Endothelial cell of umbilical vein (primary cell): ENCODE results near the gene B9D1. TPM values are rescaled to one million over a fixed set of nuclear protein-coding genes. Genes with fewer than 3 reads are reported as not detected.

Source experiments
- BruUV-seq: library from RNA; stranded (reverse); fragments of 400-500 nt; replicated peaks from 2 replicates; lab custom pipeline; 2021; lab: Mats Ljungman, UMichigan
- CTCF ChIA-PET: fragments of 300-600, 350-600 bp; sonication (Branson Sonifier 250); formaldehyde crosslinking; loops from one replicate; lab custom pipeline; 2021; ENCODE audit warnings: antibody characterized with exemption, inconsistent platforms; lab: Charles Lee
- POLR2A ChIA-PET: fragments of 300-600, 350-600 bp; sonication (Branson Sonifier 250); formaldehyde crosslinking; loops from one replicate; lab custom pipeline; 2021; ENCODE audit warnings: antibody characterized with exemption, inconsistent platforms; lab: Charles Lee
- DNase-seq: peaks from one replicate; pipeline ENCODE4 v3.0.0-alpha.2; 2011; ENCODE audit warnings: low read depth, low spot score
- FAIRE-seq: peaks from 2 replicates; lab custom pipeline; 2011; peaks lifted over from hg19 to GRCh38; lab: Jason Lieb, UNC
- H2AFZ ChIP-seq: 2 replicates; pipeline ENCODE4 v1.6.0; 2012; ENCODE audit warnings: low read depth, low read length, control low read depth, inconsistent platforms
- H3K27ac ChIP-seq: 2 replicates; pipeline ENCODE4 v1.5.1; 2011; ENCODE audit warnings: low read depth, mild to moderate bottlenecking, control low read depth, low read length, moderate library complexity; ENCODE audit not compliant: insufficient read depth
- H3K27me3 ChIP-seq, 2 experiments: 2 replicates each; pipeline versions ENCODE4 v1.6.0 to v1.6.1; 2011; ENCODE audit warnings: low read length in 2 of 2, mixed read lengths in 1 of 2; ENCODE audit not compliant: control insufficient read depth in 2 of 2, insufficient read depth in 2 of 2
- H3K36me3 ChIP-seq, 2 experiments: 2 replicates in 1 of 2; 3 replicates in 1 of 2; pipeline ENCODE4 v1.5.1; 2011; ENCODE audit warnings: low read length in 2 of 2, mild to moderate bottlenecking in 1 of 2, moderate library complexity in 1 of 2; ENCODE audit not compliant: control insufficient read depth in 2 of 2, insufficient read depth in 2 of 2; ENCODE audit errors: extremely low read depth in 1 of 2
- H3K4me1 ChIP-seq: 3 replicates; pipeline ENCODE4 v1.5.1; 2011; ENCODE audit warnings: mild to moderate bottlenecking, low read length; ENCODE audit not compliant: control insufficient read depth, insufficient read depth; ENCODE audit errors: extremely low read depth
- H3K4me2 ChIP-seq: 2 replicates; pipeline ENCODE4 v1.6.1; 2011; ENCODE audit warnings: low read length, control low read depth, mixed read lengths; ENCODE audit not compliant: insufficient read depth
- H3K4me3 ChIP-seq, 3 experiments: fragments of 200-600 bp in 1 of 3; sonication (generic), shearing (Covaris generic) in 1 of 3; replicated peaks in 1 of 3; 2 replicates each; pipeline ENCODE4 v1.5.1; 2011 to 2016; ENCODE audit warnings: control low read depth in 3 of 3, low read length in 3 of 3, mild to moderate bottlenecking in 2 of 3, inconsistent platforms in 1 of 3, low read depth in 1 of 3, moderate library complexity in 1 of 3; ENCODE audit not compliant: insufficient read depth in 1 of 3
- H3K79me2 ChIP-seq: 2 replicates; pipeline ENCODE4 v1.6.0; 2012; ENCODE audit warnings: low read length, inconsistent platforms; ENCODE audit not compliant: control insufficient read depth, insufficient read depth
- H3K9ac ChIP-seq: replicated peaks from 2 replicates; pipeline ENCODE3; 2011; ENCODE audit warnings: low read length, control low read depth; ENCODE audit not compliant: insufficient read depth; ENCODE audit errors: extremely low read depth
- H3K9me1 ChIP-seq: replicated peaks from 3 replicates; pipeline ENCODE4 v1.6.0; 2011; ENCODE audit warnings: mild to moderate bottlenecking, low read length; ENCODE audit not compliant: control insufficient read depth, insufficient read depth; ENCODE audit errors: extremely low read depth
- H3K9me3 ChIP-seq: replicated peaks from 2 replicates; pipeline ENCODE4 v1.5.1; 2012; ENCODE audit warnings: low read length, inconsistent platforms; ENCODE audit not compliant: control insufficient read depth, insufficient read depth
- H4K20me1 ChIP-seq: replicated peaks from 2 replicates; pipeline ENCODE3; 2011; ENCODE audit warnings: mild to moderate bottlenecking, low read length; ENCODE audit not compliant: control insufficient read depth, insufficient read depth; ENCODE audit errors: extremely low read depth
- EZH2 ChIP-seq: IDR thresholded peaks from 2 replicates; pipeline ENCODE4 v1.6.1; 2012; ENCODE audit warnings: borderline replicate concordance, low read depth, mild to moderate bottlenecking, moderate library complexity, low read length, inconsistent platforms; ENCODE audit not compliant: severe bottlenecking
- FOS ChIP-seq: IDR thresholded peaks from 2 replicates; pipeline ENCODE4 v1.6.1; 2011; ENCODE audit warnings: mild to moderate bottlenecking, low read length, moderate library complexity, borderline replicate concordance; ENCODE audit not compliant: insufficient read depth
- GATA2 ChIP-seq: IDR thresholded peaks from 2 replicates; pipeline ENCODE4 v1.7.0; 2011; ENCODE audit warnings: low read depth, mild to moderate bottlenecking, moderate library complexity, mixed read lengths, low read length; ENCODE audit not compliant: insufficient read length, insufficient read depth
- JUN ChIP-seq: IDR thresholded peaks from 2 replicates; pipeline ENCODE4 v1.6.1; 2011; ENCODE audit warnings: borderline replicate concordance, low read depth; ENCODE audit not compliant: insufficient read length, insufficient read depth
- MYC ChIP-seq: IDR thresholded peaks from one replicate; pipeline ENCODE4 v1.6.1; 2011; ENCODE audit warnings: mild to moderate bottlenecking, low read depth, low read length
- POLR2A ChIP-seq: IDR thresholded peaks from 2 replicates; pipeline ENCODE4 v1.6.1; 2012; ENCODE audit warnings: low read depth, mild to moderate bottlenecking, control low read depth, low read length
- POLR2AphosphoS5 ChIP-seq: IDR thresholded peaks from 2 replicates; pipeline ENCODE4 v1.6.1; 2012; ENCODE audit warnings: low read depth, mild to moderate bottlenecking, control low read depth, low read length, moderate library complexity; ENCODE audit not compliant: insufficient read depth
- dilution Hi-C: fragments of 300-500 bp; cut with MboI; formaldehyde crosslinking; loops from one replicate; pipeline ENCODE4 v1.15.0; 2019; ENCODE audit warnings: low sequenced_read_pairs; ENCODE audit not compliant: extremely low pct_ligation_motif_present
- intact Hi-C: fragments of 100-400 bp; cut with micrococcal nuclease; formaldehyde crosslinking; loops from one replicate; pipeline ENCODE4 v1.10.0; 2022
- polyA plus RNA-seq, 4 experiments: library from polyadenylated mRNA; depleted of rRNA in 3 of 4; stranded (reverse) in 3 of 4; unstranded in 1 of 4; fragments of >200 nt; gene quantifications; 2 replicates each; pipeline versions ENCODE4 v1.2.1 to v1.2.3, GENCODE V29; 2011 to 2012; ENCODE audit warnings: missing spikeins in 1 of 4
- total RNA-seq: library from RNA; stranded (reverse); gene quantifications from 2 replicates; pipeline ENCODE4 v1.2.3, GENCODE V29; 2021
- TF ChIP-seq, protein P1 (sequence below): IDR thresholded peaks from 2 replicates; pipeline ENCODE4 v1.6.1; 2011; ENCODE audit not compliant: insufficient read depth, insufficient read length
- TF ChIP-seq, protein P2 (sequence below), 2 donors: IDR thresholded peaks; 1 replicate in 1 of 2; 2 replicates in 1 of 2; pipeline ENCODE4 v1.5.1; 2011; ENCODE audit warnings: low read length in 2 of 2, mild to moderate bottlenecking in 2 of 2, moderate library complexity in 2 of 2, control low read depth in 1 of 2, inconsistent platforms in 1 of 2, low read depth in 1 of 2; ENCODE audit not compliant: insufficient read depth in 1 of 2; ENCODE audit errors: extremely low read depth in 1 of 2

Gene B9D1
- total and polyA plus RNA-seq, 2 donors (not counting 3 experiments of a cell fraction or from before 2014, with no cell fraction given) = 20.5 to 55.8 TPM

DNA sequence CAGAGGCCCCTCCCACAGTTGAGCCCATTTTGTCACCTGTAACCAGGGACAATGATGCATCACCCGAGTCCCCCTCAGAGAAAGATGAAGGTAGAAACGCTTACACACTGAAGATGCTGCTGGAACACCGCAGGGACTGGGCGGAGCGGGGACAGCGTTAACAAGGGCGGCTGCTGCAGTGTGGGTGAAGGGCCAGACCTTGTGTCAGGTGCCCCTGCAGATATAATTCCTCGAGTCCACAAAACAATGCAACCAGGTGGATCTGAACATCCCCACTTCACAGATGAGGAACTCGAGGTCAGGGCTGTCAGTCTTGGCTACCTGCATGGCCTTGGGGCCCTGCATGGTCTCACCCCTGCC lies 9.5 kb upstream of the B9D1 start:
- Histone ChIP-seq H3K4me1 (no peaks in the 10 kb centered on the region), H3K4me3 (no peak overlapping the region), H3K4me2 (no peak overlapping the region), H3K9ac (no peak overlapping the region), H3K36me3 (no peaks in the 10 kb centered on the region), H3K9me3 (no peaks in the 10 kb centered on the region), H2AFZ (no peak overlapping the region), H3K79me2 (no peaks in the 10 kb centered on the region), H3K9me1 (no peaks in the 10 kb centered on the region), H4K20me1 (no peaks in the 10 kb centered on the region), H3K27me3 (no peaks in the 10 kb centered on the region), H3K27ac (no peak overlapping the region)
- no peak for TF ChIP-seq FOS
- TF ChIP-seq, protein P1, sequence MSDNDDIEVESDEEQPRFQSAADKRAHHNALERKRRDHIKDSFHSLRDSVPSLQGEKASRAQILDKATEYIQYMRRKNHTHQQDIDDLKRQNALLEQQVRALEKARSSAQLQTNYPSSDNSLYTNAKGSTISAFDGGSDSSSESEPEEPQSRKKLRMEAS = no peak
- TF ChIP-seq MYC = no peak
- no peak for TF ChIP-seq GATA2
- TF ChIP-seq EZH2 = no peak
- TF ChIP-seq, protein P2, sequence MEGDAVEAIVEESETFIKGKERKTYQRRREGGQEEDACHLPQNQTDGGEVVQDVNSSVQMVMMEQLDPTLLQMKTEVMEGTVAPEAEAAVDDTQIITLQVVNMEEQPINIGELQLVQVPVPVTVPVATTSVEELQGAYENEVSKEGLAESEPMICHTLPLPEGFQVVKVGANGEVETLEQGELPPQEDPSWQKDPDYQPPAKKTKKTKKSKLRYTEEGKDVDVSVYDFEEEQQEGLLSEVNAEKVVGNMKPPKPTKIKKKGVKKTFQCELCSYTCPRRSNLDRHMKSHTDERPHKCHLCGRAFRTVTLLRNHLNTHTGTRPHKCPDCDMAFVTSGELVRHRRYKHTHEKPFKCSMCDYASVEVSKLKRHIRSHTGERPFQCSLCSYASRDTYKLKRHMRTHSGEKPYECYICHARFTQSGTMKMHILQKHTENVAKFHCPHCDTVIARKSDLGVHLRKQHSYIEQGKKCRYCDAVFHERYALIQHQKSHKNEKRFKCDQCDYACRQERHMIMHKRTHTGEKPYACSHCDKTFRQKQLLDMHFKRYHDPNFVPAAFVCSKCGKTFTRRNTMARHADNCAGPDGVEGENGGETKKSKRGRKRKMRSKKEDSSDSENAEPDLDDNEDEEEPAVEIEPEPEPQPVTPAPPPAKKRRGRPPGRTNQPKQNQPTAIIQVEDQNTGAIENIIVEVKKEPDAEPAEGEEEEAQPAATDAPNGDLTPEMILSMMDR (IDR thresholded peaks at IDR 0.05; ENCODE audit: extremely low read depth in 1 of 2, insufficient read depth in 1 of 2, low read depth in 1 of 2, low read length in 2 of 2) = no peak
- TF ChIP-seq POLR2A = no peak
- no peak for TF ChIP-seq JUN
- no peak for TF ChIP-seq POLR2AphosphoS5
- POLR2A ChIA-PET = no interaction called here
- no TSS peak for BruUV-seq
- dilution Hi-C loops = no loop called here
- CTCF ChIA-PET = interaction anchor here (4.2 kb wide), 1 partner anchor 9 kb away, joined by 23 read pairs; the partner anchor contains the start of gene B9D1
- intact Hi-C loops = no loop called here
- no peak for FAIRE-seq
- DNase-seq = no peak
